Activated naive CD4-positive, alpha-beta T cell treated with anti-CD3 and anti-CD28 coated beads, Interleukin-2, amount 50 U/mL, for 72 hours (primary cell): ENCODE measurements around the gene ZNF319. TPM values are rescaled to one million over a fixed set of nuclear protein-coding genes. Genes with fewer than 3 reads are reported as not detected.
"Not testable (repeated sequence)": the region's sequence is repeated elsewhere in the genome, so short reads cannot be mapped to it uniquely, and the experiment has no call there.

ENCODE experiments used
- ATAC-seq, 2 donors: fragments of 150-1000 bp; cut with Tn5 transposase; 2 replicates each; pipeline ENCODE4 v1.10.0; 2021; ENCODE audit warnings: mild to moderate bottlenecking in 2 of 2, moderate library complexity in 2 of 2
- DNase-seq, 2 donors: peaks; one replicate each; pipeline ENCODE4 v3.0.0; 2021 to 2022; ENCODE audit warnings: low spot score in 2 of 2
- H3K27ac Mint-ChIP-seq, 2 donors: one replicate each; pipeline ENCODE4 v1.8.0; 2022; ENCODE audit warnings: mild to moderate bottlenecking in 2 of 2, mixed read lengths in 2 of 2
- H3K36me3 Mint-ChIP-seq, 2 donors: one replicate each; pipeline ENCODE4 v1.8.0; 2022; ENCODE audit warnings: mixed read lengths in 2 of 2
- H3K9me3 Mint-ChIP-seq, 2 donors: one replicate each; pipeline ENCODE4 v1.8.0; 2022; ENCODE audit warnings: mixed read lengths in 2 of 2
- total RNA-seq, 2 donors: library from RNA; stranded (reverse); gene quantifications; one replicate each; pipeline ENCODE4 v1.2.3, GENCODE V29; 2022

ZNF319 gene
- total RNA-seq, 2 donors from 2014 or later, result 3.1 to 5.6 TPM

DNA sequence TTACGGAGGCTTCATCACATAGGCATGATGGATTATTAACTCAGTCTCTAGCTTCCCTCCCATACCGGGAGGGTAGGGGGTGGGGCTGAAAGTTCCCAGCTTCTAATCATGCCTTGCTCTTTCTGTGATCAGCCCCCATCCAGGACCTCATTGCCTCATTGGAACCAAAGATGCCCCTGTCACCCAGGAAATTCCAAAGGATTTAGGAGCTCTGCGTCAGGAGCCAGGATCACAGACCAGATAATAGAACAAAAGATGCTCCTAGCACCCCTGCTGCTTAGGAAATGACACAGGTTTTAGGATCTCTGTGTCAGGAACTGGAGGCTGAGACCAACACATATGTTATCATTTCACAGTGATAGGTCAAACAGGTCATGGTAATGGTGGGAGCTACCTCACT, 10.4 kb upstream of the ZNF319 start:
- ATAC-seq, result no peak
- DNase-seq, result no peak
- Mint-ChIP-seq H3K36me3 (peaks cover 7% of the 10 kb centered on the region in 2 donors), H3K9me3 (no peaks in the 10 kb centered on the region), H3K27ac (no peak overlapping the region)

DNA sequence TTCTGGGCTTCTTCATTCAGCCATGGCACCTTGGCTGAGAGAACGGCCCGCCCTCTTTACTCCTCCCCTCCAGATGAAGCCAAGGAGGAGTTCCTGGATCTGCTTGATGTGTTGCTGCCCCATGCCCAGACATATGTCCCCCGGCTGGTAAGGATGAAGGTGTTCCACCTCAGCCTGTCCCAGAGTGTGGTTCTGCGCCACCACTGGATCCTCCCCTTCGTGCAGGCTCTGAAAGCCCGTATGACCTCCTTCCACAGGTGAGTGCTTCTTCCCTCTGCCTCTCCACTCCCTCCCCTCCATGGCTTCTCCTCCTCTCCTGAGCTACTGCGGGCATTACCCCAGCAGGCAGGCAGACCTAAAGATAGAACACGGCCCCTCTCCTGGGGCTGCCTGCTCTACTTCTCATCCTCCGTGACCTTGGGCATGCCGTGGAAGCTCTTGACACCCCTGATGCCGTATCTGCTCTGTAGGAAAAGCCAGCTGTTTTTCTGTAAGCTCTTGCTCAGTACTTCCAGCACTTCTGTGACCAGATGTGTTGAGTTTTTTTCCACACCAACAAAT, 9.5 kb upstream of the ZNF319 start:
- ATAC-seq (no peak), DNase-seq (no peak)
- Mint-ChIP-seq H3K36me3 (peaks cover 7% of the 10 kb centered on the region in 2 donors), H3K27ac (peak overlapping the region; percentile 48 to 49), H3K9me3 (no peaks in the 10 kb centered on the region)

DNA sequence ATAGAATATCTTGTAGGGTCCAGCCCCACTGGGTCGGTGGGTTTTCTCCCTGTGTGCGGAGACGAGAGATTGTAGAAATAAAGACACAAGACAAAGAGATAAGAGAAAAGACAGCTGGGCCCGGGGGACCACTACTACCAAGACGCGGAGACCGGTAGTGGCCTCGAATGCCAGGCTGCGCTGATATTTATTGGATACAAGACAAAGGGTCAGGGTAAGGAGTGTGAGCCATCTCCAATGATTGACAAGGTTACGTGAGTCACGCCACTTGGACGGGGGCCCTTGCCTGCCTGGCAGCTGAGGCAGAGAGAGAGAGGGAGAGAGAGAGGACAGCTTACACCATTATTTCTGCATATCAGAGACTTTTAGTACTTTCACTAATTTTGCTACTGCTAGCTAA, 4.3 kb upstream of the ZNF319 start:
- ATAC-seq, DNase-seq: not testable (repeated sequence)

DNA sequence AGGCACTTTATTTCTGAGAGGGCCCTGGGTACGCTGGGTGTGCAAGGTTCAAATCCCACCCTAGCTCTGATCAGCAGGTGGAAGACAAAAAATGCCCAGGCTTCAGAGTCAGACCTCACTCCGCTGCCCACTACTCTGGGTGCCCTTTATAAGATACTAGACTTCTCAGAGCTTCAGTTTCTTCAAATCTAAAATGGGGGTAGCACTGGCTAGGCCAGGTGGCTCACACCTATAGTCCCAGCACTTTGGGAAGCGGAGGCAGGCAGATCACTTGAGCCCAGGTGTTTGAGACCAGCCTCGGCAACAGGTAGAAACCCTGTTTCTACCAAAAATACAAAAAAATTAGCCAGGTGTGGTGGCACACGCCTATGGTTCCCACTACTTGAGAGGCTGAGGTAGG, 2.5 kb upstream of the ZNF319 start:
- DNase-seq (no peak), ATAC-seq (no peak)
- Mint-ChIP-seq H3K9me3 (no peaks in the 10 kb centered on the region), H3K27ac (no peak overlapping the region), H3K36me3 (peaks cover 0 to 7% of the 10 kb centered on the region in 2 donors)

More for the DNA sequence above, 4.3 kb upstream of the ZNF319 start:
- not testable (repeated sequence) for H3K27ac Mint-ChIP-seq, H3K36me3 Mint-ChIP-seq, H3K9me3 Mint-ChIP-seq

DNA sequence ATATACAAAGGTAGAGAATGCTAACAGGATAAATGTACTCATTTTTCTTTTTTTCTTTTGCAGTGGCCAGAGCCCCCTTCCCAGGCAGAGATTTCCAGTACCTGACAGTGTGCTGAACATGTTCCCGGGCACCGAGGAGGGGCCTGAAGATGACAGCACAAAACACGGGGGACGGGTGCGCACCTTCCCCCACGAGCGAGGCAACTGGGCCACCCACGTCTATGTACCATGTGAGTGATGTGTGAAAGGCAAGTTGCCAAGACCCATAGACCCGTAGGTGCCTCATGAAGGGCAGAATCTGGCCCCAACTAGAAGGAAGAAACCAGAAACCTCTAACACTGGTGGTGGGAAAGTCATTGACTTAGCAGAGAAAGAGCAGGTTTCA, 1.9 kb upstream of the ZNF319 start:
- DNase-seq, result no peak
- Mint-ChIP-seq H3K27ac (peak overlapping the region; percentile 36 to 84), H3K36me3 (peaks cover 0 to 7% of the 10 kb centered on the region in 2 donors), H3K9me3 (no peaks in the 10 kb centered on the region)
- no peak for ATAC-seq

DNA sequence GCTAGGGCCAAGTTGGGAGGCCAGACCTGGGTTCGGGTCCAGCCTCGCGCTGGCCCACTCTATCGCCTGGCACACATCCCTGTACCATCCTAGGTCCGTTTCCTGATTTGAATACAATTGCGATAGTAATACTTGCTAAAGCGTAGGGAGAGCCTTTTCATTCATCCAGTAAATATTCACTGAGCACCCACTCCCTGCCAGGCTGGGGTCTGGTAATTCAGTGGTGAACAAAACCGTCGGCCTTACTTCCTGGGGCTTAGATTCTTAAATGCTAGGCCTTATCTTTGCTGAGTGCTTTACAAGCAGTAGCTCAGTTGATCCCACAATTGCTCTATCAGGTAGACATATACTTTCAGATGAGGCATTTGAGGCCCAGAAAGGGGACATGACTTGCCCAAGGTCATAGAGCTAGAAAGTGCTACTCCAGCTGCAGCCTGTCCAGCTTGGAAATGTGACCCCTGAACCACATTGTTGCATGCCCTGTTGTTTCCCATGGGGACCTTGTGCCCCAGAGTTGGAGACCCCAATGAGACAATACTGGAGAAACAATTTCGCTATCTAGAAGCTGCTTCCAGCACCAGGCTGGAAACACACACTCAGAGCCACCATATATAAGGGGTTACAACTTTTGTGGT, 1.4 kb upstream of the ZNF319 start:
- H3K9me3 Mint-ChIP-seq, result no peaks in the 10 kb centered on the region
- DNase-seq (no peak), ATAC-seq (no peak)
- peaks cover 0 to 4% of the 10 kb centered on the region in 2 donors for H3K36me3 Mint-ChIP-seq
- peak overlapping the region; percentile 72 to 84 for H3K27ac Mint-ChIP-seq

DNA sequence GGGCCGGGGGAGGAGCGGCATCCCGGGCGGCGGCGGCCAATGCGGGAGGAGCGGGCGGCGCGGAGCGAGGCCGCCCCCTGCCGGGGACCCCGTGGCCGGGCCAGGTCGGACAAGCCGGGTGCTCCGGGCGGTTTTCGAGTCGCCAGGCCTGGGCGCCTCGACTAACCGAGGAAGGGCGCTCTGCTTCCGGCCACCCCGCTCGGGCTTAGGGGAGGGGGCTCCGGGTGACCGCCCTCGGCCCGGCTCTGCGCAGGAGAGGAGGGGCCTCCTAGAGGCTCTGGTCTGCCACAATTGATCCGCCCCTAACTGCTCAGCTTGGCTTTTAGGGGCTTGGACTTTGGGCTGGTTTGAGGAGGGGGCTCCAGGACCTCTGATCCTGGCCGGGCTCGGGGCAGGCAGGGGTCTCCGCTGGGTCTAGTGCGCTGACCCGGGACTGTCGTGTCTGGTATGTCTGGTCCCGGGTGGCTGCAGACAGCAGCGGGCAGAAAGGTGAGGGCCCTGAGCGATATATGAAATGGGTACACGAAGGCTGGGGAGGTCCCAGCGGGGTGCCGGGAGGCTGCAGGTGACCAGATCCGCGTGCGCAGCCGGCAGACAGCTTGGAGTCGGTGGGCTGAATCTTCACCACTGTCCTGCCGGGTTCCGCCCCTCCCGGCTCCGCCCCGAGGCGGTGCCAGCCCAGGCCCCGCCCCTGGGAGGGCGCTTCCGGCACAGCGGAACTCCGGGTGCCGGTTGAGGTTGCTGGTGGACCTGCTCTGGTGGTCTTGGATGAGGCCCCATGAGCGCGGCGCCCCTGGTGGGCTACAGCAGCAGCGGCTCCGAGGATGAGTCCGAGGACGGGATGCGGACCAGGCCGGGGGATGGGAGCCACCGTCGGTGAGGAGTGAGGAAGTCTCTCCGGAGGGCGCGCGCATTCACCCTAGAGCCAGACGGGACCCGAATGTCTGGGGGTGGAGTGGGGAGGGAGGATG, 519 bp upstream of the ZNF319 start, which contains the start of gene USB1:
Gene USB1 (plus strand): TSS at position 702 of the 971 bp plus-strand sequence. CDS start 77 bp downstream, at position 779.
- Mint-ChIP-seq H3K27ac (peak within 1 kb of the TSS; percentile 84 to 95), H3K9me3 (no peaks in the 10 kb centered on the region), H3K36me3 (no peaks in the 10 kb centered on the region)
- peak; percentile 90 to 94 for DNase-seq
- ATAC-seq, result peak; percentile 82 to 85

DNA sequence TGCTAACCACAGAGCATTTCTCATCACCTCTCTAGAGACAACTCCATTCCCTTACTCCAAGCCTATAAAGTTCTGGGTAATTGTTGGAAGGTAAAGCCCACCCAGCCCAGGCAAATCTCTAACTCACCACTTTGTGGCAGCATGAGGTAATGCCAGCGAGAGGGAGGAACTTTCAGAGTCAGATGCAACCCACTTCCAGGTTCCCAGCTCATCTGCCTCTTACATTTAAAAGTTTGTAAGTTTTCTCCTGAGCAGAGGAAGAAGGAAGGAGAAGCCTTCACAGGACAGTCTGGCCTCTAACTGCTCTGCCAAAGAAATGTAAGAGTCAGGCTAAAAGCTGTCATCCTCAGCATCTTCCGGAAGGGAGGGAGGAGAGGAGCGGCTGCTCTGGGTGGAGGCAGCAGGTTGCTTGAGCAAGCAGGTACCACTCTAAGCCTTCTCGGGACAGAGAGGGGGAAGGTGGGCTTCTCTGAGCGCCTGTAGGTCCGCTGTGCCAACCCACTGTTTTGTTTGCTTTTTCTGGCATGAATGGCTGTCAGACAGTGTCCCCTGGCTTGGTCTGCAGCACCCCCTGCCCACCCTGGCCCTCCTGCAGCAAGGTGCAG, 1.0 kb downstream of the ZNF319 start:
- ATAC-seq (no peak), DNase-seq (peak in 1 of 2 donors; percentile 42)
- Mint-ChIP-seq H3K36me3 (no peaks in the 10 kb centered on the region), H3K9me3 (no peaks in the 10 kb centered on the region), H3K27ac (peak overlapping the region; percentile 66 to 77)

DNA sequence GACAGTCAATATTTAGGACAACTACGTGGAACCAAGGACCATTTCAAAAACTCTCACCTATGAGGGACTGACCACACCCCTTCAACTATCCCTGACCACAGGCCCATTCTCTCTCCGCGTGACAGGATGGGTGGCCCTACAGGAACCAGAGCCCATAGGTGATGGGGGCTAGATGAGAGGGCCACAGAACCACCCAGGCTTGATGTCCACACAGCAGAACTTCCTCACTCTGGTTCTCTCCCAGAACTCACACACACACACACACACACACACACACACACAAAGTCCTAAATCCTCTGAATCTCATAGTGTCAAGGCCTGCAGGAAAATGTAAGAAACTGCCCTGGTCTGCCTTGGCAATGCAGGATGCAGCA, 1.5 kb downstream of the ZNF319 start:
- DNase-seq, result no peak
- Mint-ChIP-seq H3K27ac (peak overlapping the region; percentile 66 to 77), H3K36me3 (no peaks in the 10 kb centered on the region), H3K9me3 (no peaks in the 10 kb centered on the region)
- no peak for ATAC-seq

DNA sequence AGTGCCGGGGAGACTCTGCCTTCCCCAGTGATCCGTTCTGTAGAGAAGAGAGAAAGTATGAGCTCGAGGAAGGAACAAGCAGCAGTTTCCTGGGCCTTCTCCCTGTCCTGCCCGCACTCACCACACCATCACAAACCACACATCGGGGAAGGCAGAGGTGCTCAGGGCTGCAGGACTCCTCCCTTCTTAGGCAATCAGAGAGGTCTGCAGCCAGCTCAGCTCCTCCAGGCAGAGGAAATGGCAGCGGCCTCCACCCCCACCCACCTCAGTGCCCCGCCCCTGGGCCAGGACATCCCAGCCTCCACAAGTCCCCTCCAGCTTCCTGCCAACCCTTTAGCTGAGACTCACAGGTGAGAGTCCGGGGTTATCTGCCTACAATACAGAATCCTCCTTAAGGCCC, 2.0 kb downstream of the ZNF319 start:
- H3K9me3 Mint-ChIP-seq, result no peaks in the 10 kb centered on the region
- H3K27ac Mint-ChIP-seq, result peak overlapping the region; percentile 56 to 66
- no peaks in the 10 kb centered on the region for H3K36me3 Mint-ChIP-seq
- peak; percentile 35 to 73 for DNase-seq
- peak; percentile 24 to 46 for ATAC-seq

DNA sequence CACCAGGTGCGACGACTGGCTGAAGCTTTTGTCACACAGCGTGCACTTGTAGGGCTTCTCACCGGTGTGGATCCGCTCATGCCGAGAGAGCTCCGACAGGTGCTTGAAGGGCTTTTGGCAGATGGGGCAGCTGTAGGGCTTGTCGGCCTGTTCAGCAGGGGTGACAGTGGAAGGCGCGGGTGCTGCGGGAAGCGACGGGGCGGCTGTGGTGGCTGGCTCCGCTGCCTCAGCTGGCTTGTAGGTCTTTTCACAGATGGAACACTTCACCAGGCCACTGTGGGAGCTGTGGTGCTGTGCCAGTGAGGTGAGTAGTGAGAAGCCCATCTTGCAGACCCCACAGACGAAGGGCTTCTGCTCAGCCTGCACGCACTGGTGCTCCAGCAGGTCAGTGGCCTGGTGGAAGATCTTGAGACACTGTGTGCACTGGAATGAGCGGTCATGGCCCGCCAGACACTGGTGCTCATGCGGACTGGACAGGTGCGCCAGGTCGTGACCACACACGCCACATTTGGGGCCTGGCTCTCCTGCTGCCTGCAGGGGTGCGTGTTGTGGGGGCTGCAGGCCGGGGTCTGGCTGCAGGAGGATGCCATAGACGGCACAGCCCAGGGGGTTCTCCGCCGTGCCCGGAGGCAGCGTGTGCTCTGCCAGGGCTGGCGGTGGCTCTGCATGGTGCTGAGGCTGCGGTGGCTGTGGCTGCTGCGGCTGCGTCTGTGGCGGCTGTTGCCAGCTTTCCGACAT, 2.8 kb downstream of the ZNF319 start:
- ATAC-seq, result no peak
- H3K9me3 Mint-ChIP-seq, result no peaks in the 10 kb centered on the region
- no peak for DNase-seq
- H3K27ac Mint-ChIP-seq, result peak overlapping the region in 1 of 2 donors; percentile 38
- H3K36me3 Mint-ChIP-seq, result no peaks in the 10 kb centered on the region

DNA sequence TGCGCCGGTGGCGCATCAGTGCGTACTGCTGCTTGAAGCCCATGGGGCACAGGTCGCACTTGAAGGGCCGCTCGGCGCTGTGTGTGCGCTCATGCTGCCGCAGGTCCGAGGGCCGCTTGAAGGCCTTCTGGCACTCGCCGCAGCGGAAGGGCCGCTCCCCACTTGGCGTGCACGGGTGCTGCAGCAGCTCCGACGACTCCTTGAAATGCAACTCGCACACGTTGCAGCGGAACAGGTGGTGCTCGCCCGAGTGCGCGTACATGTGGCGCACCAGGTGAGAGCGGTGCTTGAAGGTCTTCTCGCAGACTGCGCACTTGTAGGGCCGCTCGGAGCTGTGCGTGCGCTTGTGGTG, 3.3 kb downstream of the ZNF319 start:
- Mint-ChIP-seq H3K27ac (no peak overlapping the region), H3K36me3 (no peaks in the 10 kb centered on the region), H3K9me3 (no peaks in the 10 kb centered on the region)
- no peak for ATAC-seq
- DNase-seq, result no peak

DNA sequence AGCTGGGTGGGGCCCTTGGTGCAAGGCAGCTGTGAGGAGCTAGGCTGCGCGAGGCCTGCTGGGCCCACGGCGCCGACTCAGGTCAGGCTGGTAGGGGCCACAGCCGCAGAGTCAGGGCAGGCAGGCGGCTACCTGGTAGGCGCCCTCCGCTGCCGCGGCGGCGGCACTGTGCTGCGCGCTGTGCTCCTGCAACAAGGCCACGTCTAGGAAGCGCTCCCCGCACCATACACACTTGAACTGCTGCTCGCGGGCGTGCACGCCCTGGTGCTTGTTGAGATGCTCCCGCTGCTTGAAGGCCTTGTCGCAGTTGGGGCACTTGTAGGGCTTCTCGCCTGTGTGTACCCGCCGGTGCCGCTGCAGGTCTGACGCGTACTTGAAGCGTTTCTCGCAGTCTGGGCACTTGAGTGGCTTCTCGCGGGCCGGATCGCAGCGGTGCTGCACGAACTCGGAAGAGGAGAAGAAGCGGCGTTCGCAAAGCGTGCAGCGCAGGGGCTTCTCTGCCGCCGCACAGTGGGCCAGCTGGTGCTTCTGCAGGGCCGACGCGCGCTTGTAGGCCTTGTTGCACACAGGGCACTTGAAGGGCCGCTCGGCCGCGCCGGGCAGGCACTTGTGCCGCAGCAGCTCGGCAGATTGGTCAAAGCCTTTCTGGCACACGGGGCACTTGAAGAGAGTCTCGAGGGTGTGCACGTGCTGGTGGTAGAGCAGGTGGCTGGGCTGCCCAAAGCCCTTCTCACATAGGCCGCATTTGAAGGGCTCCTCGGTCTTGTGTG, 3.9 kb downstream of the ZNF319 start:
- no peaks in the 10 kb centered on the region for H3K36me3 Mint-ChIP-seq
- no peak overlapping the region for H3K27ac Mint-ChIP-seq
- ATAC-seq (no peak), DNase-seq (no peak)
- H3K9me3 Mint-ChIP-seq, result no peaks in the 10 kb centered on the region

DNA sequence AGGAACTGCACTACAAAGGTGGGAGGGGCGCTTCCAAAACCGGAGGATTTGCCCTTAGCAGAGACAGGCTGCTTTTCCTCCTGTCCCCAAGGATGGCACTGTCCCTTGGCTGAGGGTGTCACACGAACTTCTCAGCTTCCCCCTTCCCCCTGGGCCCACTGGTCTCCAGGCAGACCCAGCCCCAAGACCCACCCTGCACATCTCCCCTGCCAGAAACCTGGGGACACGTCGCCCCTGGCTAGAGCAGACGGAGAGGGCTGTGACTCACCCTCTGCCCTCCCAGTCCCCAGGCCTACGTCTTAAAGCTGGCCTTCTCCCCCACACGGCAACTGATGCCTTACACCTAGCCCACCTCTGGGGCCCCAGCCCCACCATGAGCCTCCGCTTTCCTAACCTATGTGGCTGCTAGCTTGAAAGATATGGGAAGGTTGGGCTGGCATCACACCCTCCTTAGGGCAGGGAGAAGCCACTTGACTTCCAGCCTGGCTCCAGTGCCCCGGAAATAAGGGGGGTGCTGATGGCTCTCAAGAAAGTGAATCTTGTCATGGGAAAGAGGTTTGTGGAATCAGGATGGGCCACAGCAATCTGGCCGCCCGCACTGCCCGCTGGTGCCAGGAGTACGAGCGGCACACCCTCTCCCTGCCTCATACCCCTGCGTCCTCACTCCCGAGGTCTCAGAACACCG, 4.6 kb downstream of the ZNF319 start:
- DNase-seq, result no peak
- Mint-ChIP-seq H3K27ac (peak overlapping the region in 1 of 2 donors; percentile 44), H3K36me3 (no peaks in the 10 kb centered on the region), H3K9me3 (no peaks in the 10 kb centered on the region)
- no peak for ATAC-seq

DNA sequence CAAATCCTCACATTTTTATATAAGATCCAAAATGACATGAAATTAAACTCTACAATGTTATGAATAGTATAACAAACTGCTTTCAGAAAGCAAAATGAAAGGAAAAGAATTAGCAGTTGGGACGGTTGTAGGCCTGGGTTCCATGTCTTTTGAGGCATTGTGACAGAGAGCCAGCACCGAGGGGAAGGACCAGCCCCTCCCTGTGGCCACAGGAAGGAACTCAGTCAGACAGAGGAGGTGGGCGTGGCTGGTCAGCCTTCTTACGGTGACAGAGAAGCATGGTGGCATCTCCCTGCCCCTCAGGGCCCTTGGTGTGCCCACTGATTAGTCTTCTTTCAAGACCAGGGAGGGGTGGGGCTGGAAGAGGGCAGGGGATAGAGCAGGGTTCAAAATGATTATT, 5.7 kb downstream of the ZNF319 start:
- H3K9me3 Mint-ChIP-seq, result no peaks in the 10 kb centered on the region
- H3K36me3 Mint-ChIP-seq, result no peaks in the 10 kb centered on the region
- peak overlapping the region; percentile 64 to 90 for H3K27ac Mint-ChIP-seq
- ATAC-seq (peak in 1 of 2 donors; percentile 29), DNase-seq (no peak)
